GM21526 (cell line): ENCODE results near the gene ULK2.
"Not testable (repeated sequence)": the region's sequence is repeated elsewhere in the genome, so short reads cannot be mapped to it uniquely, and the experiment has no call there.

Experiments used
- ATAC-seq: cut with Tn5 transposase; IDR thresholded peaks from one replicate; pipeline ENCODE4 v1.9.1; 2021; ENCODE audit warnings: moderate library complexity; ENCODE audit not compliant: unreplicated experiment, low FRiP score

Gene ULK2

GRCh38 chr17:19769946-19770652 lies 97.6 kb downstream of the ULK2 start:
- ATAC-seq: no peak

GRCh38 chr17:19768046-19768782 lies 99.5 kb downstream of the ULK2 start:
- no peak for ATAC-seq

GRCh38 chr17:19766421-19767270 lies 101.1 kb downstream of the ULK2 start:
- no peak for ATAC-seq

- no peak for ATAC-seq
These were observed 101.7 kb downstream of the ULK2 start for GRCh38 chr17:19766016-19766415.

- ATAC-seq: not testable (repeated sequence)
These were observed 103.7 kb downstream of the ULK2 start for GRCh38 chr17:19763991-19764390.

- ATAC-seq: no peak
These were observed 104.3 kb downstream of the ULK2 start for GRCh38 chr17:19763416-19763815.

- no peak for ATAC-seq
These were observed 105.2 kb downstream of the ULK2 start for GRCh38 chr17:19762515-19762961.

- ATAC-seq: no peak
These were observed 107.0 kb downstream of the ULK2 start for GRCh38 chr17:19760746-19761145.

GRCh38 chr17:19759568-19760549 lies 107.9 kb downstream of the ULK2 start:
- no peak for ATAC-seq

GRCh38 chr17:19757536-19758180 lies 110.1 kb downstream of the ULK2 start:
- no peak for ATAC-seq

- ATAC-seq: no peak
These were observed 111.2 kb downstream of the ULK2 start for GRCh38 chr17:19756546-19756945.

- no peak for ATAC-seq
These were observed 111.8 kb downstream of the ULK2 start for GRCh38 chr17:19755821-19756510.

GRCh38 chr17:19755392-19755791 lies 112.3 kb downstream of the ULK2 start:
- no peak for ATAC-seq

GRCh38 chr17:19753661-19754463 lies 113.9 kb downstream of the ULK2 start:
- ATAC-seq: no peak

- no peak for ATAC-seq
These were observed 114.7 kb downstream of the ULK2 start for GRCh38 chr17:19753051-19753509.

- no peak for ATAC-seq
These were observed 115.3 kb downstream of the ULK2 start for GRCh38 chr17:19752216-19753050.

- ATAC-seq: no peak
These were observed 116.9 kb downstream of the ULK2 start for GRCh38 chr17:19750835-19751234.
